ENCODE measurements around the gene DDX39B.

DNA sequence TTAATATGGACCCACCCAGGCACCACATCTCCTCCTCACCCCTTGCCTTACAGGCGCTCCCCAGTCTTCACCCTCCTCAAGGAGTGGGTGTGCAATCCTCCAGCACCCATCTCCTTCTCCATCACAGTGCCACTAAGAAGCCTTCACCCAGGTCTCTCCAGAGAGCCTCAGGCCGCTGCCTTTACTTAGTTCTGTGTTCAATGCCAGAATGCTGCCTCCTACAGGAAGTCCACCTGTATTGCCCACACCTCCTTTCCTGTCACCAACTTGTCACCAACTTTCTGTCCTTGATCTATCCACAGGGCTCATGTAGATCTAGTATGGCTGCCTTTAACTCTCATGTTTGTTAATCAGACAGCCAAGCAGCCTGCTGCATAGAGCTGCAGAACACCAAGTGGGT is 43.7 kb upstream of the DDX39B start:
- TF ChIP-seq EZH2 (IDR thresholded peaks at IDR 0.05; ENCODE audit: insufficient read depth, low read length), result no peak
- TF ChIP-seq, protein P1, sequence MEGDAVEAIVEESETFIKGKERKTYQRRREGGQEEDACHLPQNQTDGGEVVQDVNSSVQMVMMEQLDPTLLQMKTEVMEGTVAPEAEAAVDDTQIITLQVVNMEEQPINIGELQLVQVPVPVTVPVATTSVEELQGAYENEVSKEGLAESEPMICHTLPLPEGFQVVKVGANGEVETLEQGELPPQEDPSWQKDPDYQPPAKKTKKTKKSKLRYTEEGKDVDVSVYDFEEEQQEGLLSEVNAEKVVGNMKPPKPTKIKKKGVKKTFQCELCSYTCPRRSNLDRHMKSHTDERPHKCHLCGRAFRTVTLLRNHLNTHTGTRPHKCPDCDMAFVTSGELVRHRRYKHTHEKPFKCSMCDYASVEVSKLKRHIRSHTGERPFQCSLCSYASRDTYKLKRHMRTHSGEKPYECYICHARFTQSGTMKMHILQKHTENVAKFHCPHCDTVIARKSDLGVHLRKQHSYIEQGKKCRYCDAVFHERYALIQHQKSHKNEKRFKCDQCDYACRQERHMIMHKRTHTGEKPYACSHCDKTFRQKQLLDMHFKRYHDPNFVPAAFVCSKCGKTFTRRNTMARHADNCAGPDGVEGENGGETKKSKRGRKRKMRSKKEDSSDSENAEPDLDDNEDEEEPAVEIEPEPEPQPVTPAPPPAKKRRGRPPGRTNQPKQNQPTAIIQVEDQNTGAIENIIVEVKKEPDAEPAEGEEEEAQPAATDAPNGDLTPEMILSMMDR (IDR thresholded peaks at IDR 0.05; ENCODE audit: insufficient read depth, low read depth, low read length), result peak; percentile 16

Data from astrocyte (in vitro differentiated cells and primary cell).